NCI-H1092 treated with DMSO at 0.1 percent for 48 hours (cell line): Measurements from ENCODE around the gene CACNA1A.
"Not testable (repeated sequence)": the region's sequence is repeated elsewhere in the genome, so short reads cannot be mapped to it uniquely, and the experiment has no call there.

ENCODE experiments used
- DNase-seq: peaks from one replicate; lab custom pipeline; 2025; lab: John Stamatoyannopoulos, UW

The CACNA1A gene

GRCh38 chr19:13198634-13199033 is 307.6 kb downstream of the CACNA1A start:
- no peak for DNase-seq

- no peak for DNase-seq
These were observed 310.6 kb downstream of the CACNA1A start for GRCh38 chr19:13195678-13196077.

DNA sequence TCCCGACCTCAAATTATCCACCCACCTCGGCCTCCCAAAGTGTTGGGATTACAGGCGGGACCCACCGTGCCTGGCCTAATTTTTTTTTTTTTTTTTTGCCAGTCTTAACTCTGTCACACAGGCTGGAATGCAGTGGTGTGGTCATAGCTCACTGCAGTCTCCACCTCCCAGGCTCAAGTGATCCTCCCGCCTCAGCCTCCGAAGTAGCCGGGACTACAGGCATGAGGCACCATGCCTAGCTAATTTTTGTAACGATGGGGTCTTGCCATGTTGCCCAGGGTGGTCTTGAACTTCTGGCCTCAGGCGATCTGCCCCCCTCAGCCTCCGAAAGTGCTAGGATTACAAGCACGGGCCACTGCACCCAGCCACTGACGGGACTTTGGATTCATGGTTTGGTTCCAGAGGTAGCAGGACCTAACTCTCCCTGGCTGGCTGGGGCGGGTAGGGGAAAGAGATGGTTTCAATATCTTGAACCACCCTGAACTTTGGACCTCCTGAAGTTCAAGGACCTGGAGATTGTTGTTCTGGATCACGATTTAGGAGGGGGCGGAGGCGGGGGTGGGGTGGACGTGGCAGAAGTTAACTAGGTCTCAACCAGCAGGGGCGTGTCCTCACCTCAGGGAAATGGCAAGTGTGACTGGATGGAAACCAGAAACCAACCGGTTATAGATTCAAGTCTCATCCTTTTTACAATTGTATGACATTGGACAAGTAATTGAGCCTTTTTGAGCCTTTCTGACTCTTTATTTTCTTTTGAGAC is 315.3 kb downstream of the CACNA1A start:
- no peak for DNase-seq

- no peak for DNase-seq
These were observed 316.7 kb downstream of the CACNA1A start for GRCh38 chr19:13189600-13189999.

- no peak for DNase-seq
These were observed 318.9 kb downstream of the CACNA1A start for GRCh38 chr19:13187419-13187818.

DNA sequence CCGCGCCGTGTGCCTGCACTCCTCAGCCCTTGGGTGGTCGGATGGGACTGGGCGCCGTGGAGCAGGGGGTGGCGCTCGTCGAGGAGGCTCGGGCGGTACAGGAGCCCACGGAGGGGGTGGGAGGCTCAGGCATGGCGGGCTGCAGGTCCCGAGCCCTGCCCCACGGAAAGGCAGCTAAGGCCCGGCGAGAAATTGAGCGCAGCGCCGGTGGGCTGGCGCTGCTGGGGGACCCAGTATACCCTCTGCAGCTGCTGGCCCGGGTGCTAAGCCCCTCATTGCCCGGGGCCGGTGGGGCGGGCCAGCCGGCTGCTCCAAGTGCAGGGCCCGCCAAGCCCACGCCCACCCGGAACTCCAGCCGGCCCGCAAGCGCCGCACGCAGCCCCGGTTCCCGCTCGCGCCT is 319.6 kb downstream of the CACNA1A start:
- DNase-seq = not testable (repeated sequence)

DNA sequence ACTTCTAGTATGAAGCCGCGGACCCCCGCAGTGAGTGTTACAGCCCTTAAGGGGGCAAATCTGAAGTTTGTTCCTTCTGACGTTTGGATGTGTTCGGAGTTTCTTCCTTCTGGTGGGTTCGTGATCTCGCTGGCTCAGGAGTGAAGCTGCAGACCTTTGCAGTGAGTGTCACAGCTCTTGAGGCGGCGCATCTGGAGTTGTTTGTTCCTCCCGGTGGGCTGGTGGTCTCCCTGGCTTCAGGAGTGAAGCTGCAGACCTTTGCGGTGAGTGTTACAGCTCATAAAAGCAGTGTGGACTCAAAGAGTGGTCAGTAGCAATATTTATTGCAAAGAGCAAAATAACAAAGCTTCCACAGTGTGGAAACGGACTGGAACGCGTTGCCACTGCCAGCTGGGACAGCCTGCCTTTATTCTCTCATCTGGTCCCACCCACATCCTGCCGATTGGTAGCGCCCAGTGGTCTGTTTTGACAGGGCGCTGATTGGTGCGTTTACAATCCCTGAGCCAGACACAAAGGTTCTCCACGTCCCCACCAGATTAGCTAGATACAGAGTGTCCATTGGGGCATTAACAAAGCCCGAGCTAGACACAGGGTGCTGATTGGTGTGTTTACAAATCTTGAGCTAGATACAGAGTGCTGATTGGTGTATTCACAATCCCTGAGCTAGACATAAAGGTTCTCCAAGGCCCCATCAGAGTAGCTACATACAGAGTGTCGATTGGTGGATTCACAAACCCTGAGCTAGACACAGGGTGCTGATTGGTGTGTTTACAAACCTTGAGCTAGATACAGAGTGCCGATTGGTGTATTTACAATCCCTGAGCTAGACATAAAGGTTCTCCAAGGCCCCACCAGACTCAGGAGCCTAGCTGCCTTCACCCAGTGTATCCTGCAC is 320.3 kb downstream of the CACNA1A start:
- not testable (repeated sequence) for DNase-seq

GRCh38 chr19:13184926-13185325 is 321.4 kb downstream of the CACNA1A start:
- DNase-seq = not testable (repeated sequence)

DNA sequence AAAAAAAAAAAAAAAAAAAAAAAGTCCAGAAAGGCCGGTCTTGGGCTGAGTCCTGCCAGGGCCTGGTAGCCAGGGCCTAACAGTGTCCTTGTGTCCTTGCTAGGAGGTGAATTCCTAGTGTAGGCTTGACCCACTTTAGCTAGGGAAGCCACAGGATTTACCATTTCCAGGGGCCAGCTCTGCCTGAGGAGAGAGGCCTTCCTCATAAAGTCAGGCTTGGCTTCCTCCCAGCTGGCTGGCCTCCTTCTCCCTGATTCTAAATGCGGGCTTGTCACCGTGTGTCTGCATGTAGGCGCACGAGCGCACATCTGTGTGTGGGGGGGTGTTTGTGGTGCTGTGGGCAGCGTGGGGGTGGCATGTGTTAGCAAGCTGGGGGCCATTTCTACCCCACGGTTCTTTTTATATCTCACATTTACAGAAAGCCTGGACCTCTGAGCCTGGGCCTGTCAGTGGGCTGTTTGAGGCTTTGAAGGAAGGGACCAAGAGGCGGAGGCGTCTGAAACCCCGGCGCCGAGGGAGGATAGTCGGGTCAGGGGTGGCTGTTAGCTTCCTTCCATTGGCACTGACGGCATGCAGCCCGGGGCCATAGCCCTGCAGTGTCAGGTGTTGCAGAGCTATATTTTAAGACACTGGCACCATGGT is 324.4 kb downstream of the CACNA1A start:
- DNase-seq = peak; percentile 38

DNA sequence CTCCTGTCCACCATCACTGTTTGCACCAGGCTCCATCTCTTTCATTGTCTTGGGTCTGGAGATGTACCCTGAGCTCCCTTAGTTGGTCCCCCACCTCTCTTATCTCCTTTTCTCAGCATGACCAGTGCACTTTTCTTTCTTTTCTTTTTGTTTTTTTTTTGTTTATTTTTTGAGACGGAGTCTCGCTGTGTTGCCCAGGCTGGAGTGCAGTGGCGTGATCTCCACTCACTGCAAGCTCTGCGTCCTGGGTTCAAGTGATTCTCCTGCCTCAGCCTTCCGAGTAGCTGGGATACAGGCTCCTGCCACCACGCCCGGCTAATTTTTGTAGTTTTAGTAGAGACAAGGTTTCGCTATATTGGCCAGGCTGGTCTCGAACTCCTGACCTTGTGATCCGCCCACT is 328.0 kb downstream of the CACNA1A start:
- not testable (repeated sequence) for DNase-seq

GRCh38 chr19:13177584-13177983 is 328.7 kb downstream of the CACNA1A start:
- DNase-seq = not testable (repeated sequence)

DNA sequence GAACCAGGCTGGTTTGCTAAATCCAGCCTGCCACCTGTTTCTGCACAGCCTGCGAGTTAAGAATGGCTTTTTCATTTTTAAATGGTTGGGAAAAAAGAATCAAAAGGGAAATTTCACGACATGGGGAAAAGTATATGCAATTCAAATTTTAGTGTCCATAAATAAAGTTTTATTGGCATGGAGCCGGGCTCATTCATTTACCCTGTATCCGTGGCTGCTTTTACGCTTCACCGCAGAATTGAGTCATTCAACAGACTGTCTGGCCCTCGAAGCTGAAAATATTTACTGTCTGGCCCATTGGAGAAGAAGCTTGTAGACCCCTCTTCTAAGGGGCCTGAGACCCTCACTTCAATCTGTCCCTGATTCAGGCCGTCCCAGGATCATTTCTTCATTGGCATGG is 329.9 kb downstream of the CACNA1A start:
- DNase-seq = no peak

GRCh38 chr19:13173139-13173737 is 333.0 kb downstream of the CACNA1A start:
- no peak for DNase-seq

- no peak for DNase-seq
These were observed 333.7 kb downstream of the CACNA1A start for GRCh38 chr19:13172346-13173138.

DNA sequence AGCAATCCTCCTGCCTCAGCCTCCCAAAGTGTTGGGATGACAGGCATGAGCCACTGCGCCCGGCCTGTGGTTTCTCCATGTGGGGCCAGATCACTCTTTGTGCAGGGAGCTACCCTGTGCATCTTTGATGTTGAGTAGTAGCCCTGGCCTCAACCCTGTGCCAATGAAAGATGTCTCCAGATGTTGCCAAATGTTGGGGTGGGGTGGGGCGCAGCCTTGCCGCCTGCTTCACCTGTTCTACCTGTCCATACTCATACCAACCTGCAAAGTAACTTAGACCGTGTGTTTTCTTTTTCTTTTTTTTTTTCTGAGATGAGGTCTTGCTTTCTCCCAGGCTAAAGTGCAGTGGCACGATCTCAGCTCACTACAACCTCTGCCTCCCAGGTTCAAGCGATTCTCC is 335.1 kb downstream of the CACNA1A start:
- no peak for DNase-seq

DNA sequence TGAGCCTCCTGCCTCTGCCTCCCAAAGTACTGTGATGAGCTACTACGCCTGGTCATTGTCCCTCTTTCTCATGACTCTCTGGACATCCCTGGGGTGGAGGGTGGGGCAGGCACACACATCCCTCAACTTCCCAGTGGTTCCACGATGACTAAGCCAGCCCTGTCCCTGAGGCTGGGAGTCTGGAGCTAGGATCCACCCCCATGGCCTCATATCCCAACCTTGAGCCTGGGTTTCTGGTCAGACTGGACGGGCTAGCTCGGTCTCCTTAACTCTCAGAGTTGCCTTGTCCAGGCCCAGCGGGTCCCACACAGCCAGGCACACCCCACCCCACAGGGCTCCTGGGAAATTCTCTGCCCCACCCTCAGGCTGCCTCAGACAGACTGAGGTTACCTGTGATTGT is 336.5 kb downstream of the CACNA1A start:
- DNase-seq = no peak

DNA sequence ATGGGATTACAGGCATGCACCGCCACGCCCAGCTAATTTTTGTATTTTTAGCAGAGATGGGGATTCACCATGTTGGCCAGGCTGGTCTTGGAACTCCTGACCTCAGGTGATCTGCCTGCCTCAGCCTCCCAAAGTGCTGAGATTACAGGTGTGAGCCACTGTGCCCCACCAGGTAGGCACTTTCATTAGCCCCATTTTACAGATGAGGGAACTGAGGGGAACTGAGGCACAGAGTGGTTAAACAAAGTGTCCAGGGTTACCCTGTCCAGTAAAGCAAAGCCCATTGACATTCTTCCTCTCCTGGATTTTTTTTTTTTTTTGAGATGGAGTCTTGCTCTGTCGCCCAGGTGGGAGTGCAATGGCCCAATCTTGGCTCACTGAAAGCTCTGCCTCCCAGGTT is 340.1 kb downstream of the CACNA1A start:
- DNase-seq = not testable (repeated sequence)

- DNase-seq = no peak
These were observed 340.9 kb downstream of the CACNA1A start for GRCh38 chr19:13165162-13165997.

- DNase-seq = peak; percentile 49
These were observed 341.7 kb downstream of the CACNA1A start for GRCh38 chr19:13164343-13165161.
